Occipital lobe (tissue), 2 donors: ENCODE data around the gene ALG14. TPM values are rescaled to one million over a fixed set of nuclear protein-coding genes. Genes with fewer than 3 reads are reported as not detected.
"Not testable (repeated sequence)": the region's sequence is repeated elsewhere in the genome, so short reads cannot be mapped to it uniquely, and the experiment has no call there.

Experiments used
- DNase-seq: peaks from one replicate; lab custom pipeline; 2025; lab: John Stamatoyannopoulos, UW
- total RNA-seq: library from RNA; depleted of rRNA; stranded (reverse); fragments of >200 nt; gene quantifications from one replicate; pipeline ENCODE4 v1.2.3, GENCODE V29; 2014

ALG14 gene
- total RNA-seq, 1 donor from 2014 or later, result 4.1 TPM

GRCh38 chr1:95012389-95012788 is 60.4 kb downstream of the ALG14 start:
- DNase-seq, result no peak

- DNase-seq, result no peak
Measured at GRCh38 chr1:95010158-95010557, 62.6 kb downstream of the ALG14 start.

- DNase-seq, result no peak
Measured at GRCh38 chr1:95007687-95008086, 65.1 kb downstream of the ALG14 start.

- no peak for DNase-seq
Measured at GRCh38 chr1:95006681-95007080, 66.1 kb downstream of the ALG14 start.

DNA sequence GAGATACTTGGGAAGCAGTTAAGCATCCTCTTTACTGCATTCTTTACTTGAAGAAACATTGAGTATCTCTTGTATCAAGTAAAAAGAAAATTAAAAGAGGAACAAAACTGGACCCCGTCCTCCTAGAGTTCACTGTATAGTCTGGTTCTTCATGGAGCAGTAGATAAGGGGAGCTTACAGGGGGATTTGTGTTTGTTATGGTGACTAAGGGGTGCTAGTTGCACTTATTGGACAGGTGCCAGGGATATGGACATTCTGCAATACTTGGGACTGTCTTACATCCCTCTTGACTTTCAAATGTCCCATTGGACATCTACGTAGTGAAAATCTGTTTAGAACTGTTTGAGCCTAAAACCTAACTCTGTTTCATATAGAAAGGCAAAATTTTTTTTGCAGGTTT is 67.2 kb downstream of the ALG14 start:
- DNase-seq, result no peak

- no peak for DNase-seq
Measured at GRCh38 chr1:95004013-95004412, 68.7 kb downstream of the ALG14 start.

GRCh38 chr1:95003433-95003738 is 69.4 kb downstream of the ALG14 start:
- no peak for DNase-seq

- no peak for DNase-seq
Measured at GRCh38 chr1:95002540-95003432, 70.0 kb downstream of the ALG14 start.

DNA sequence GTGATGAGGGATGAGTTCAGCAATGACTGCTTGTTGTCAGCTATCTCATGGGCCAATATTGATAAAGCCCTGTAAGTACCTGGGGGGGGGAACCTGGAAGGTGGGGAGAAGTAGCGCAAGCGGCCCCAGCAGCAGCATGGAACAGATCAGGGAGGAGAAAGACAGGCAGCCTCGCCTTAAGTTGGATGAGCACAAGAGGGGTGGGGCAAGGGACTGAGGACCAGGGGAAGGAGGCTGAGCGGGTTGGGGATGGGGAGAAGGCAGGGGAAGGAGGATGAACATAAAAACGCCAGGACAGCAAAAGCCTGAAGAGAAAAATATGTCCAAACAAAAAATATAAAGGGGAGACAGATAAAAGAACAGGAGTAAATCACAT is 70.6 kb downstream of the ALG14 start:
- DNase-seq, result no peak

DNA sequence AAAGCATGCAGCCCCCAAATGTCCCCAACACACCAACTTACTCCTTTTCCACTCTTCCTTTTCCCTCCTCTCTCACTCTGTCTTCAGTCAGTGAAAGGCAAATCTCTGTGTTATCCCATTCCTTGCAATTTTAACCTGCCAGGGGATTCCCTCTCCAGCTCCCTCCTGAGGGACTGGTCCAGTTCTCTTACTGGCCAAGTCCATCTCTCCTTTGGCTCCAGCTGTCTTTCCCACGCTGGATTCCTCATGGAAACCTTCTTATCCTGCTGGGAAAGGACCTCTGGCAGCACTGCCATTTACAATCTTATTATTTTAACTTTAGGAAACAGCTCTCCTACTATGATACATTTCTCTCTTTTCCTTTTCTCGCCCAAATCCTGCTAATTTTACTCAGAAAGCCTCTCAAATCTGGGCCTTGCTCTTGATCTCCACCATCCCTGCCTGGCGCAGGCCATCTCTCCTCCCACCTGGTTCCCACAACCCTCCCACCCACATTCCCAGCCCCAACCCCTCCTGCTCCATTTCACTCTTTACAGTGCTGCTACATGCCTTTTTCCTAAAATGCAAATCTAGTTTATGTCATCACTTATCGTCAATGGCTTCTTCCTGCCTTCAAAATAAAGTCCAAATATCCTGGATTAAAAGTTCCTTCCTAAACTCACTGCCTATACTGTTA is 73.2 kb downstream of the ALG14 start:
- no peak for DNase-seq

GRCh38 chr1:94998748-94999147 is 74.0 kb downstream of the ALG14 start:
- no peak for DNase-seq

DNA sequence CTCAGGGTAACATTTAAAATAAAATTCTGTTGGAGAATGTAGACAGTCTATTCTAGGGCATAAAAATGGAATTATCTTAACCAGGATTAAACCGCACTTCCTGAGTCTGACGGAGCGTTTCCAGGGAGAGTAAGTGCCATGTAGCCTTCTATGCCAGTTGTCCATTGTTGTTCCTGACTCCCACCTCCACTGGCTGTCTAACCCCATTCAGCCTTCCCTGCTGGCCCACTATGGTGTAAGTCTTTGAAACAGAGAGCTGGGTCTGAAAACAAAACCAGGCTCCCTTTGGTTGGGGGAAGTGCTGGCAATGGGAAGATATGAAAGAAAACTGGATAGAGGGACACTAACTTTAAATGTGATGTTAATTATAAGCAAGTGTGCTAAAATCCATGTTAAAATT is 74.6 kb downstream of the ALG14 start:
- DNase-seq, result no peak

DNA sequence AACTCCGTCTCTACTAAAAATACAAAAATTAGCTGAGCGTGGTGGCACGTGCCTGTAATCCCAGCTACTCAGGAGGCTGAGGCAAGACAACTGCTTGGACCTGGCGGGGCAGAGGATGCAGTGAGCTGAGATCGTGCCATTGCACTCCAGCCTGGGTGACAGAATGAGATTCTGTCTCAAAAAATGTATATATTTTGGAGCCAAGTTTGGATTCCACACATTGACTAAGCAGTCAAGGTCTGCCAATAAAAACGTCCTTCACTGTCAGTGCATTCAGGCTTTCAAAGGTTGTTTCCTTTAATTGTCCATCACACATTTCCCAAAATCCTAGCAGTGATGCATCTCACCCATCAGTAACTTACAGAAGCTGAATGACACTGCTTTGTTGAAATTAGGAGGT is 77.2 kb downstream of the ALG14 start:
- DNase-seq, result not testable (repeated sequence)

DNA sequence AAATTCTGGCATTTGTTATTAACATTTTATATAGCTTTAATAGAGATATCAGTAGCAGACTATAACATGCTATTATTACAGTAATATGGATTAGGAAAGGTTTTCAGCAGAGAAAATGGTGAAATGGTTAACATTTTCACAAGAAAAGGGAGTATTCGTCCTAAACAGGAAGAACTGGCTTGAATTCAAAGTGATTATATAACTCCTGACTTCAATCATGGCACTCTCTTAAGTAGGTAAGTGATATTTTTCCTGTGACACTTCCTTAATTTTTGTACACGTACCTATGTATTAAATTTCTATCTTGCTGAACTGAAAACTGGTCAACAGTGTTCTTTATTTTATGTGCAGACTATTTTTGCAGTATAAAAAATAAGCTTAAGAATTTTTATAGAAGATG is 77.9 kb downstream of the ALG14 start:
- no peak for DNase-seq

DNA sequence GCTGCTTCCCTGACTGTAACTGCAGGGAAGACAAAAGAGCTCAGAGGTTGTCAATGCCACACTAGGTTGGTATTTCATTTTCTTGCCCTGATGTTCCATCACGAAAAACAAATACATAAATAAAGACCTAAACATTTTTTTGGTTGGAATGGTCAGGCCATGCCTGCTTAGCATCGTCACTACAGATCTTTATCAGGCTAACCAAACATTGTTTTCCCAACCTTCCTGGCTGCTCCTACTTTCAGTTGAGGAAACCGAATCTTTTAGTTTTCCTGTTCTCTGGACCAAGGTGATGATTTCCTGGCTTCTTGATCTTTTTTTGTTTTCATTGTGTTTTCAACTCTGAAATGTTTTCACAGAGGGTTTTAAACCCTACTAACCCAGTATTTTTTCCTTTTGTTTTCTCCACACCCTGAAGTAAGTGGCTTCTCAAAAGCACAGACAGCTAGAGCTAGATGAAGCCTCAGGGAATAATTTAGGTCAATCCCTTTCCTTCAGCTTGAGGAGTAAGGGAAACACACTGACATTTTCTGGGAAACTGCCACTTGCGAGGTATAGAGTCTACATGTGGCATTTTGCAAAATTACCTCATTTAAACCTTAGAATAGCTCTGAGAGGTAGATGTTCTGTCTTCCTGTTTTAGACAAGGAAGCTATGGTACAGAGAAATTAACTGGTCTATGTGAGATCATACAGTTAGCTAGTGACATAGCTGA is 78.7 kb downstream of the ALG14 start:
- no peak for DNase-seq

GRCh38 chr1:94992863-94993563 is 79.7 kb downstream of the ALG14 start:
- DNase-seq, result no peak

DNA sequence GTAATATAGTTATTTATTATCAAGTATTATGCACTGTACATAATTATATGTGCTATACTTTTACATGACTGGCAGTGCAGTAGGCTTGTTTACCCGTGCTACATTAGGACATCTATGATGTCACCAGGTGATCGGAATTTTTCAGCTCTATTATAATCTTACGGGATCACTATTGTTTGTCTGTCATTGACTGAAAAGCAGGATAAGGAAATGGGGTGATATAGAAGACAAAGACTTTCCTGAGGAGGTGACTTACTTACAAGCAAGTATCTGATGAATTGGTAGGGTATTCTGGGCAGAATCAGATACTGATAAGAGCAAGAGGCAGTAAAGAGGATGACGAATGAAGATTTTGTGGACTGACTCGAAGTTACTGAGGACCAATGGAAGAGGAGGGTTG is 80.6 kb downstream of the ALG14 start:
- no peak for DNase-seq

DNA sequence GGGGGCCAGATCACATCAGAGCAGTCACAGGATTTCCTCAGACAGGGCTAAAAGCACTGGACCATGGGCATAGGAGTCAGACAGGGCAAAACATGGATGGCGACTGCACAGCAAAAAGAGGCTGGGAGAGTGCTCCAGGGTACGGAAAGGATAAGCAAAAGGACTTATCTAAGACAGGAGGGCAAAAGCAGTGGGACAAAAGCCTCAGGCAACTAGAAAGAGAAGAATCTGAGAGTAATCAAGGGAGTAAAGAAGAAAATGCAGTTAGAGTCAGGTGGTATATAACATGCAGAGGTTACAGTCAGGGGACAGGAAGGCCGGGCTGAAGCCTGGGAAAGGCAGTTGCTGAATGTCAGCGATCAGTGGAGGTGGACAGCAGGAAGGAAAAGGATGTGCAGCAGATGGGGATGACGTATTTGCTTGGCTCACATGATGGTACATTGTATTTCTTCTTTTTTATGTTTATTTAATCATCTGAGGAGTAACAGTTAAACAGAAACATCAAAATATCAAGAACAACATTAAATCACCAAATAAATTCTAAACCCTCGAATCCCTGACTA is 82.8 kb downstream of the ALG14 start:
- no peak for DNase-seq

DNA sequence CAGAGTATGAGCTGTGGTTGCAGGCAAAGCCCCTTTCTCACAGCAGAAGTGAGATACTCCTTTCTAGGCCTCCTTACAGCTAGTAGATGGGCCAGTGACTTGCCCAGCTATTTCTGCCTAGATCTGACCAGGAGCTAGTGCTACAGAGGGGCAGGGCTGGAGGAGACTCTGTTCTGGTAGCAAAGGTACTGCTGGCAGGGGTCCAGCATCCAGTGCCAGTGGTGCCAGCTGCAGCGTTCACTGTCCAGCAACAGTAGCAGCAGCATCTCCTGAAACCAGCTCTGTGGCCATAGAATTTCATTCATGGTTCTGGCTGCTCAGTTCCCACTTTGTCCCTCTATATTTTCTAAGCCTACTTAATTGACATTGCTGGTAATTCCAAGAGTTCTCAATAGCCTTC is 83.4 kb downstream of the ALG14 start:
- DNase-seq, result no peak

DNA sequence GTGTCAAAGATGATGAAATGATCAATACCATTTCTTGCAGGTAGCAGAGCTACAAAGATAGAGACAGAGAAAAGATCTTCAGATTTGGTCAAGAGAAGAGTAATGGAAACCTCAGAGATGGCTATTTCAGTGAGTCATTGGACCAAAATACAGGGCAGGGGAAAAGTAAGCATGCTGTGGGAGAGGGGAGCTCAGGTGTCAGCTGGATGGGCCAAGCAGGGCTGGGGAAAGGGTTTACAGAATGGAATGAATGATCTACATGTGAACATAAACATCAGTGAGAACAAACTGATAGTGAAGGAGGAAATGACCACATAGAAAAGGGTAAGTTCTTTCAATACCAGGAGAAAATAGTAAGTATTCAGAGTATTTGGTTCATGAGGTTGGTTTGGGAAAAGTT is 84.4 kb downstream of the ALG14 start:
- no peak for DNase-seq

DNA sequence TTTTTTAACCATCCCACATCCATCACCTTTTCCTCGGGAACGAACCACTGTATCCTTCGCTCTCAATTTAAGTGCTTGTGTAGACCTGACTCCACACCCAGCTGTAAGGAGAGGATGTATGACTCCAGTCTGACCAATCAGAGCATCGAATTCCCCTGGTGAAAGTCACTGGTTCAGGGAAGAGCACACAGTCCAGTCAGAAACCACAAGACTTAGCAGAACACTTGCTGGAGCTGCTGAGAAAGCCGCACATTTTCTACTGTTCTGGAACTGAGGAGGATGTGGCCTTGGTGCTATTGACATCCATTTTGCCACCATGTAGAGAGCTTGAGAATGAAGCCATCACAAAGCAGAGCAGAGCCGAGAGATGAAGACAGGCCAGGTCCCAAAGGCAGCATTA is 86.0 kb downstream of the ALG14 start:
- no peak for DNase-seq
